ENCODE measurements around the gene SP2.
A peak's percentile ranks its signal among the peaks of the same experiment; 100 is the strongest.

Gene SP2

DNA sequence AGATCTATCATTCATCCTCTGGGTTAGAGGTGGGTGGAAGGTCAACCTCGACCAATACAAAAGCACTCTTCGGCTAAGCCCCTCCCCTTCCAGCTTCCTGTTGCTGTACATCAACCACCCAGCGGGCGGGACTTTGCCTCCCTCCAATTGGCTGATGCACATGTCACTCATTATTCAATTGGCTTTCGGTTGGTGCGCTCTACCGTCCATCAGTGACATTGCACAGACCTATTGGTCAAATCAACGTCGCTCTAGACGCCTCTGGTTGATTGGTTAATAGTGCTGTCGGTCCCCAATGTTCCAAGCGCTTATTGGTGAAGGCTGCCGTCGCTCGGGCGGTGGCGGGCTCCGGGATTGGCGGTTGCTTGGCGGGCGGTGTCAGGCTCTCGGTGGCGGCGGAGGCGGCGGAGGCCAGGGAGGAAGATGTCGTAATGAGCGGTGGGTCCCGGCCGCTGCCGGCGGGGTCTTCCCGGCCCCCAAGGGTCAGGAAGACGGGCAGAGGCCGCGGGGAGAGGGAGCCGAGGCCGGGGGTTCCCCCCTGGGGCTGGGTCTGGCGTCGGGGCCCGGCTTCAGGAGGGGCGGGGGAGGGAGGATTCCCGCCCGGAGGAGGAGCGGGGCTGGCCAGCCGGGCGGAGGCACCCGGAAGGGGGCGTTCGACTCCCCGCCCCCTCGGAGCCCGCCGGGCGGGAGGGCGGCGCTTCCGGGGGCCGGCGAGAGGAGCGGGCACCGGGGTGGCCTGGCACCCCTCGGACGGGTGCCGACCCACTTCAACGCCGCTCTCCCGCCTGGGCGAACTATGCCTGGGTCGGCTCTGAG, at the start of gene SP2:
Gene SP2, plus strand, starts transcription at position 381 of the 816 bp plus-strand sequence. Its CDS starts 51 bp downstream, at position 432.
- TF ChIP-seq, protein P1, sequence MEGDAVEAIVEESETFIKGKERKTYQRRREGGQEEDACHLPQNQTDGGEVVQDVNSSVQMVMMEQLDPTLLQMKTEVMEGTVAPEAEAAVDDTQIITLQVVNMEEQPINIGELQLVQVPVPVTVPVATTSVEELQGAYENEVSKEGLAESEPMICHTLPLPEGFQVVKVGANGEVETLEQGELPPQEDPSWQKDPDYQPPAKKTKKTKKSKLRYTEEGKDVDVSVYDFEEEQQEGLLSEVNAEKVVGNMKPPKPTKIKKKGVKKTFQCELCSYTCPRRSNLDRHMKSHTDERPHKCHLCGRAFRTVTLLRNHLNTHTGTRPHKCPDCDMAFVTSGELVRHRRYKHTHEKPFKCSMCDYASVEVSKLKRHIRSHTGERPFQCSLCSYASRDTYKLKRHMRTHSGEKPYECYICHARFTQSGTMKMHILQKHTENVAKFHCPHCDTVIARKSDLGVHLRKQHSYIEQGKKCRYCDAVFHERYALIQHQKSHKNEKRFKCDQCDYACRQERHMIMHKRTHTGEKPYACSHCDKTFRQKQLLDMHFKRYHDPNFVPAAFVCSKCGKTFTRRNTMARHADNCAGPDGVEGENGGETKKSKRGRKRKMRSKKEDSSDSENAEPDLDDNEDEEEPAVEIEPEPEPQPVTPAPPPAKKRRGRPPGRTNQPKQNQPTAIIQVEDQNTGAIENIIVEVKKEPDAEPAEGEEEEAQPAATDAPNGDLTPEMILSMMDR (IDR thresholded peaks at IDR 0.05; ENCODE audit: low read depth, low read length), result no peak
- peak within 1 kb of the TSS; percentile 86 to 98 for H3K4me3 ChIP-seq (replicated peaks in 1 of 2; ENCODE audit: low read depth in 2 of 2, low read length in 2 of 2)
- DNase-seq (ENCODE audit: low read depth in 2 of 2), result peak; percentile 100

DNA sequence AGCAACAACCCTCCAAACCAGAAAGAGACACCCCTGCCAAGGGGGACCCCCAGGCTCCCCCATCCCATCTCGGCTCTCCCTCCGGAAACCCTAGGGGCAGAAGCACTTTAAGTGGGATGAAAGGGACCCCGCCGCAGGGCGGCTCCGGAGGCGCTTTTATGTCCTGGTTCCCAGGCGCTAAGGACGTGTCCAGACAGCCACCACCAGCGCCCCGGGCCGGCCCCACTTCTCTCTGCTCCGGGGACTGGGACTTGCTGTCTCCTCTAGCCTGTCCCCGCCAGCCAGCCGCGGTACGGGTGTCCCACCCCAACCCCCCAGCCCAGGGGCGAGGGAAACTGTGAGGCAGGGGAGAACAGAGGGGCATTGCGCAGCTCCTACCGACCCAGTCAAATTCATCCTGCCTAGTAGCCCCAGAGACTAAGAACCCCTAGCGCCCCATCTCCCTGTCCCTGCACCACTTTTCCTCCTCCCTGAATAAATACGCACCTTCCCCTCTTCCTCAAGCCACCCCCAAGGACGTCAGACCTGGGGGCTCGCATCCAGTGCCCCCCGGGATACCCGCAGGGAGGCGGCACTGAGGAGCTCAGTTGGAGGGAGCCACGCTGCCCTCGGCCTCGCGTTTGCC, 49.2 kb upstream of the SP2 start:
- no peak overlapping the region for H3K4me3 ChIP-seq (replicated peaks in 1 of 2; ENCODE audit: low read depth in 2 of 2, low read length in 2 of 2)
- TF ChIP-seq, protein P1 (IDR thresholded peaks at IDR 0.05; ENCODE audit: low read depth, low read length), result no peak
- no peak for DNase-seq (ENCODE audit: low read depth in 2 of 2)

DNA sequence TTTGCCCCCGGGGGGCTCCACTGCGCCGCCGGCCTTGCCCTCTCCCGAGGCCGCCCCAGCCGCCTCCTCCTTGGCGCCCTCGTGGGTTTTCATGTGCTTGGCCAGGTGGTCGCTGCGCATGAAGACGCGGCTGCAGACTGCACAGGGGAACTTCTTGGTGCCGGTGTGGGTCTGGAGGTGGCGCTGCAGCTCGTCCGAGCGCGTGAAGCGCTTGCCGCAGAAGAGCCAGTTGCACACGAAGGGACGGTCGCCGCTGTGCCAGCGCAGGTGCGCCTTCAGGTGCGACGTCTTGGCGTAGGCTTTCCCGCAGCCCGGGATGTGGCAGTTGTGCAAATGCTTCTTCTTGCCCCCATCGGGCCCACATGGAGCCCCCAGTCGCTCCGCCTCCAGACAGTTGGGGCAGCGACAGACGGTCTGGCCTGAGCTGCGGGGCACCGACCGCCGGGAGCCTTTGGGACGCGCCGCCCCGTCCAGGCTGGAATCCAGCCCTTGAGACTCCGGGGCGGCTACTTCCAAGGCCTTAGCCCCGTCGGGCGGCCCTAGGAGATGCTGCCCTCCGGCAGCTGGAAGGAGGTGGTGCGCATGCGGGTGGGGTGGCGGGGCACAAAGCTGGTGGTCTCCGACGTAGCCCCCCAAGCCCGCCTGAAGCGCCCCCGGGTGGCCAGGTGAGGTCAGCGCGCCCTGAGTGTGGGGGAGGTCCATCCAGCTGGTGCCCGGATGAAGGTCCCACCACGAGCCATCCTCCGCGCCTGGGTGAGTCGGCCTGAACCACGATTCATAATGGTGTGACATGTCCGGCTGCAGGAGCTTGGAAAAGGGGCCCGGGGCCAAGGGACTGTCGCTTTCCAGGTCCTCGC, 48.5 kb upstream of the SP2 start:
- TF ChIP-seq, protein P1 (IDR thresholded peaks at IDR 0.05; ENCODE audit: low read depth, low read length), result peak; percentile 34
- H3K4me3 ChIP-seq (replicated peaks in 1 of 2; ENCODE audit: low read depth in 2 of 2, low read length in 2 of 2), result no peak overlapping the region
- no peak for DNase-seq (ENCODE audit: low read depth in 2 of 2)

DNA sequence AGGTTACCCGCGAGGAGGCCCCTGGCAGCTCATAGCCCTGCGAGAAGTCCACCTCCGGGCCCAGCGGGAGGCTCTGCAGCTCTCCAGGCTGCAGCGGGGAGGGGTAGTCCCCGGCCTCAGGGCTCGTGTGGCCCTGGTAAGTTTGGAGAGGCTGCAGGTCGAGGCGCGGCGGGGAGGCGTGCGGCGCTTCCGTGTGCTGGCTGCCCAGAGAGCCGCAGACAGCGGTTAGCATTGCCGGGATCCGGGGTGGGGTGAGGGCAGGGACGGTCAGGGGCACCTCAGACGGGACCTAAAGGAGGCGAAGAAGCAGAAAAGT, 47.9 kb upstream of the SP2 start:
- no peak for DNase-seq (ENCODE audit: low read depth in 2 of 2)
- no peak overlapping the region for H3K4me3 ChIP-seq (replicated peaks in 1 of 2; ENCODE audit: low read depth in 2 of 2, low read length in 2 of 2)
- TF ChIP-seq, protein P1 (IDR thresholded peaks at IDR 0.05; ENCODE audit: low read depth, low read length), result no peak

DNA sequence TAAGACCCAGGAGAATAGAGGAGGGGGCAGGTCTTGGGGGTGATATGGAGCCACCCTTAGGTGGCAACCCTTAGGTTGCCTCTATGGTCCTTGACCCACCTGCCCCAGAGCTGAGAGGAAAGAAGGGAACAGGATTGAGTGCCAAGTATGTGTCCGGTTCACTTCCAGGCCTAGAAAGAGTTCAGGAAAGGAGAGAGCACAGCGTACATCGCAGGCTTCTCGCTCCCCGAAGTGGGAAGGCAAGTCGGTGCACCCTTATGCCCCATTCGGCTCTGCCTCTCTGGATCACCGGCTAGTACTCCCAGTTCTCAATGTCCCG, 45.7 kb upstream of the SP2 start:
- no peak for DNase-seq (ENCODE audit: low read depth in 2 of 2)
- no peak overlapping the region for H3K4me3 ChIP-seq (replicated peaks in 1 of 2; ENCODE audit: low read depth in 2 of 2, low read length in 2 of 2)
- TF ChIP-seq, protein P1 (IDR thresholded peaks at IDR 0.05; ENCODE audit: low read depth, low read length), result no peak

DNA sequence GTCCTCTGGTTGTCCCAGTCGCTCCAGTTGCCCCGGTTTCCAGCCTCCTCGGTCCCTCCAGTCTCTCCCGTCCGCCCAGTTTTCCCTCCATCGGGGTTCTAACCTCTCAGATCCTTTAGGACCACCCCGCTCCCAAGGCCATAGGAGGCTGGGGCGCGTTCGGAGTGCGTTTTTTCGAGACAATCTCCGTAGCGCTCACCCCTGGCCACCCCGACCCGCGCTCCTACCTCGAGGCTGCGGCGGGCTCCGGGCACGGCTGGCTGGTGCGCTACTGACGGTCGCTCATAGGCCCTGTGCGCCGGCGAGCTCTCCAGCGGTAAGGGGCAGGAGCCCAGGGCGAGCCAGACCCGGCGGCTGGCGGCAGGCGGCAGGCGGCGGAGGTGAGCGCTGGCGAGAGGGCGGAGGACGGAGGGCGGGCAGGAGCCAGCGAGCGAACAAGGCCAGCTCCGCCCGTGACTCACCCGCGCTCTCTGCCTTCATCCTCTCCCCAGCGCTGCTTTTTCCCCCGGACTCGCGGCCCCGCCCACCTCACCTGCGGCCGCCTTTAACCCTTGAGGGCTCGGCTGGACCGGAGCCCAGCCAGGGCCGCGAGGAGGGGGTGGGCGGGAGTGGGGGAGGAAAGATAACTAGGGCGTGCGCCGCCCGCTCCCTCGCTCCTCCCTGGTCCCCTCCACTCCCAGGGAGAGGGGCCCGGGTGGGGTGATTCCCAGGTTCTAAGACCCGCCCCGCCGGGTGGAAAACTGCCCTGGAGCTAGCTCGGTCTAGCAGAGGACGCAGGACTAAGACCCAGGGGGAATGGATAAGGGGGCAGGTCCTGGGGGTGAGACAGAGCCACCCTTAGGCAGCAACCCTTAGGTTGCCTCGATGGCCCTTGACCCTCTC, 45.1 kb upstream of the SP2 start, which contains the start of gene SP6:
Gene SP6, minus strand, starts transcription at position 472 of the 882 bp plus-strand sequence. CDS start 2,734 bp downstream, outside the sequence.
- peak; percentile 48 to 56 for DNase-seq (ENCODE audit: low read depth in 2 of 2)
- TF ChIP-seq, protein P1 (IDR thresholded peaks at IDR 0.05; ENCODE audit: low read depth, low read length), result no peak
- H3K4me3 ChIP-seq (replicated peaks in 1 of 2; ENCODE audit: low read depth in 2 of 2, low read length in 2 of 2), result peak within 1 kb of the TSS in 1 of 2 donors; percentile 39
